Stimulated activated CD8-positive, alpha-beta memory T cell treated with anti-CD3 and anti-CD28 coated beads, Interleukin-15, amount 100 ng/mL, for 1 hour (primary cell): ENCODE data around the gene RBBP8NL.

Source experiments
- DNase-seq: peaks from one replicate; pipeline ENCODE4 v3.0.0-alpha.2; 2020; ENCODE audit warnings: low read depth

RBBP8NL gene

GRCh38 chr20:62422636-62423325, 4.6 kb downstream of the RBBP8NL start:
- DNase-seq, result no peak

DNA sequence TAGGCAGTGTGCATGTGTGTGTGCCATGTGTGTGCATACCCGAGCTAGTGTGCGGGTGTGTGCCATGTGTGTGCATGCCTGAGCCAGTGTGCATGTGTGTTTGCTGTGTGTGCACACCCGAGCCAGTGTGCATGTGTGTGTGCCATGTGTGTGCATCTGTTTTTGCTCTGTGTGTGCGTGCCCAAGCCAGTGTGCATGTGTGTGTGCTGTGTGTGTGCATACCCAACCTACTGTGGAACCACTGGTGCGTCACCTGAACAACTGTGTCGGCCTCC, 5.7 kb downstream of the RBBP8NL start:
- DNase-seq, result no peak

- no peak for DNase-seq
Measured at GRCh38 chr20:62420846-62421715, 6.3 kb downstream of the RBBP8NL start.

- no peak for DNase-seq
Measured at GRCh38 chr20:62419759-62420158, 7.6 kb downstream of the RBBP8NL start.

- no peak for DNase-seq
Measured at GRCh38 chr20:62418709-62419487, 8.4 kb downstream of the RBBP8NL start.

- DNase-seq, result no peak
Measured at GRCh38 chr20:62417981-62418708, 9.2 kb downstream of the RBBP8NL start.

DNA sequence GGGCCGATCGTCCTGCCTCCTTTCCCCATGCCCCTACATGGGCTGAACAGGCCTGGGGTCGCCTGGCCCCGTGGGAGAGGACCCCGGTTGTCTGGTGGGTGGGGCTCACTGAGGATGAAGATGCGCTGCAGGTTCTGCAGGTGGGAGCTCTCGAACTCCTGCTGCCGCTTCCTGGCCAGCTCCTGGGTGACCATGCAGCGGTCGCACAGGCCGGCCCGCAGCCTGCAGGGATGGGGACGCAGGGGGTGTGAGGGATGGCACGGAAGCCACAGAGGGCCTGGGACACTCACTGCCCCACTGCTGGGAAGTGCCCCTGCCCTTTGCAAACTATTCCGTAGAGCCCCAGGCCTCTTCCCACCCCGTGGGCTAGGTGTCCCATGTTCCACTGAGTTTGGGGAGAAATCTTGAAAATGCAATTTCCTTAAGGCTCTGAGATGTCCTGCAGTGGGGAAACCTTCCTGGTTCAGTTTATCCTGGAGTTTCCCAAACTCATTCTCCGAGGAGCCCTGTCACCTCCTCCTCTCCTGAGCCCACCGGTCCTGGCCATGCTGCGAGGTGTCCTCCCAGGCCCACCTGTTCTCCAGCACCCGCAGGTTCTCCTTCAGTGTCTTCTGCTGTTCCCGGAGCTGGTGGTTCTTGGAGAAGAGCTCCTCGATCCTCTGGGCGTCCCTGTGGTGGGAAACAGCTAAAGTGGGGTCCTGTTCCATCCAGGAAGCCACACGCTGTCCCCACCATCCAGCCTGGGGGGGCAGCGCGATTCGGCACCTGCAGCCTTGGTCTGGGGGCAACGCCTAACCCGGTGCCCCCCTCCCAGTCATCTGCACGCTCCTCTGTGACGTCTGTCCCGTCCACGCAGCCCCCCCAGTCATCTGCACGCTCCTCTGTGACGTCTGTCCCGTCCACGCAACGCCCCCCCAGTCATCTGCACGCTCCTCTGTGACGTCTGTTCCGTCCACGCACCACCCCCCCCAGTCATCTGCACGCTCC, 10.4 kb downstream of the RBBP8NL start:
- no peak for DNase-seq

GRCh38 chr20:62415354-62416111, 11.8 kb downstream of the RBBP8NL start:
- DNase-seq, result no peak

DNA sequence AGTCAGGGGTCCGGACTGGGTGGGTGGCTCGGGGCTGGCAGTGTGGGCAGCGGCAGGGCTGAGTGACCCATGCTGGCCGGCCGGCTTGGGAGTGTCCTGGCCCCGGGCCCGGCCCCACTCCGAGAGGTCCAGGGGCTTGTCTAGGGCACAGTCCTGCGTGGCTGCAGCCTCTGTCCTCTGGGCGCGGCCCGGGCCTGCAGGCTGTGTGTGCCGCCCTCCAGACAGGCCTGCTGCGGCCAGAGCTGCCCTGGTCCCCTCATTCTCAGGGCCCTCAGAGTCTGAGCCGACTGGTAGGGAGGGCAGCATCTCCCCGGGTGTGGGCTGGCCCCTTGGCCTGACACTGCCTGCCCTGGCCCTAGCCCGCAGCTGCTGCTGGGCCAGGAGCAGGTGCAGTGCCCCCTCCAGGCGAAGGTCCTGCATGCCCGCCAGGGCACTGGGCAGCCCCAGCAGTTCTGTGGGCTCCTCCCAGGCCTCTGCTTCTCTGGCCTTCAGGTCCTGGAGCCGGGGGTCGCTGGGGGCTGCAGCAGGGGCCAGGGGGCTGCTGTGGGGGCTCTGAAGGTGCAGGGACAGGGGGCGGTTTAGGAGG, 13.3 kb downstream of the RBBP8NL start:
- no peak for DNase-seq

GRCh38 chr20:62413025-62413570, 14.2 kb downstream of the RBBP8NL start:
- no peak for DNase-seq

DNA sequence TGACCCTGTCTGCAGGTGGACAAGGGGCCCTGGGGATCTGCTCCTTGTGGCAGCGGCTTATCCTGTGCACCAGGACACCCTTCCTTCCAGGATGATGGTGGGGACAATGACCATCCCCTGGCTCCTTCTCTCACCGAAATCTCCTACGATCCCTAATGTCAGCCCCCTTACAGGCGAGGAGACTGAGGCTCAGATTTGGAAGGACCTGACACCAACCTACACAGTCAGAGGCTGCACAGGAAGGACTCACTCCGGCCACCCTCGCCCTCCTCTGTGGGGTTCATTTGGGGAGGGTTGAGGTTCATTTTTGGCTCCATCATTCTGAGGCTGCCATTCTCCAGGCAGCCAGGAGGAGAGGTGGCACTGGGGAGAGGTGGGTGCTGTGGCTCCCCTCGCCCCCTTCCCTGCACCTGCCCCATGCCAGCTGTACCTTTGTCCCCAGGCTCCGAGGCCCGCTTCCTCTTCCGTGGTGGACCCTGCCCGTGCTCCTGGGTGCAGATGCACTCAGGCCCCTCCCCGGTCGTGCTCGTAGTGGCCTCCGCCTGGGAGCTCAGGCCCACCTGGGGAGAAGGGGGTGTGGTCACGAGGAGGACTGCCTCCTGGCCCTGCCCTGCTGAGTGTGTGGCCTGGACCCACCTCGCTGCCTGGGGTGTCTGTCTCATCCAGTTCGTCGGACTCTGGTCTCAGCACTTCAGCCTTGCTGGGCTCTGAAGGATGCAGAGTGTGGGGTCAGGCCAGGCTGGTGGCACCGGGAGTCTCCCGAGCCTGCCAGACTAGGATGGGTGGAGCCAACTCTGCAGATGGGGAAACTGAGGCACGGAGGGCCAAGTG, 14.9 kb downstream of the RBBP8NL start:
- DNase-seq, result no peak

- DNase-seq, result no peak
Measured at GRCh38 chr20:62411479-62412193, 15.7 kb downstream of the RBBP8NL start.

- DNase-seq, result no peak
Measured at GRCh38 chr20:62410746-62411478, 16.4 kb downstream of the RBBP8NL start.

- DNase-seq, result no peak
Measured at GRCh38 chr20:62409931-62410745, 17.2 kb downstream of the RBBP8NL start.

- no peak for DNase-seq
Measured at GRCh38 chr20:62409086-62409853, 18.1 kb downstream of the RBBP8NL start.

DNA sequence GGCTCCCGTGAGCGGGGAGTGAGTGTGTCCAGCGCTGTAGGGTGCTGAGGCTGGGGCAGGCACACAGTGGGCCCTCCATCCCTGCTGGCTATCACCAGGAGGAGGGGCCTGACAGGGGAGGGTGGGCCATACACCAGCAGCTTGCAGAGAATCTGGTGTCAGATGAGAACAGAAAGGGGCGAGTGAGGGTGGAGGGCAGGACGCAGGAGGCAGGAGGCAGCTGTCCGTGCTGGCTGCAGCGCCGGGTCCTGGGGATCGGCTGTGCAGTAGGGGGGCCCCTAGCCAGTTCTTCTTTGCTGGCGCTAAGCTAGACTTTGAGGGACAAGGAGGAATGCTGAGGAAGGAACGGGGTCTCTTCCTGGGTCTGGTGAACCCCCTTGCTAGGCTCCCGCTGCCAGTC, 18.7 kb downstream of the RBBP8NL start:
- no peak for DNase-seq
